GM18951 (cell line): ENCODE data around the gene NCK2.

Experiments
- POLR2A ChIP-seq: IDR thresholded peaks from 4 replicates; pipeline ENCODE4 v1.6.1; 2011; ENCODE audit warnings: mild to moderate bottlenecking; ENCODE audit not compliant: insufficient read length, insufficient read depth; ENCODE audit errors: extremely low read depth
- in situ Hi-C: fragments of 300-500 bp; cut with MboI; formaldehyde crosslinking; loops from one replicate; pipeline ENCODE4 v1.12.0; 2022; ENCODE audit warnings: low sequenced_read_pairs, mixed read lengths, inconsistent platforms; ENCODE audit not compliant: unreplicated experiment

NCK2 gene

DNA sequence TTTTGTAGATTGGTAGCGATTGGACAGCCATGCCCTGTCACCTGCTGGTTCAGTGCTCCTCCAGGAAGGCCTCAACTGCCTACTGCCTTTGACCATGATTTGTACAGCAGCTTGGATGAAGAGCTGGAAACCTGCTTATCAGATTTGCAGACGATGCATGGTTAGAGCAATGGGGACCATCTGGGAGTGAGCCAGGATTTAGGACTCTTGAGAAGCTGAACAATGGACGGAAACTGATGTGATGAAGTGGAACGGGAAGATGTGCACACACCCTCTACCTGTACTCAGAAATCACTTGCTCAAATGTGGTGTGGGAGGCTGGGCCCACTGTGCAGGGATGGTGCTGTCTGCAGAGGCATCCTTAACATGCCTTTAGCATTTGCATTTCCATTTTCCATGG, 57.2 kb downstream of the NCK2 start:
- no peak for TF ChIP-seq POLR2A
- in situ Hi-C loops: no loop called here

DNA sequence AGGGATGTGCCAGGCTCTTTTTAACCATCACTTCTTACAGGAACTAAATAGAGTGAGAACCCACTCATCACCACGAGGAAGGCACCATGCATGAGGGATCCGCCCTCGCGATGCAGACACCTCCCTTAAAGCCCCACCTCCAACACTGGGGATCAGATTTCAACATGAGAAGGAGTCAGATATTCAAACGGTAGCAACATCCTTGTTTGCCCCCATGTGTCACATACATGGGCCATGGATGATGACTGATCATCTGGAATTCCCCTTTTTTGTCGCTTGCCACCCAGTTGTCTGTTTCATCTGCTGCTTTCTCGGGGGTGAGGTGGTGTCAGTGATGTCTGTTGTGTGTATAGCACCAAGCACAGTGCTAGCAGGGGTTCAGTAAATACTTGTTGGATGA, 57.9 kb downstream of the NCK2 start:
- peak; percentile 33 for TF ChIP-seq POLR2A
- in situ Hi-C loops: no loop called here

DNA sequence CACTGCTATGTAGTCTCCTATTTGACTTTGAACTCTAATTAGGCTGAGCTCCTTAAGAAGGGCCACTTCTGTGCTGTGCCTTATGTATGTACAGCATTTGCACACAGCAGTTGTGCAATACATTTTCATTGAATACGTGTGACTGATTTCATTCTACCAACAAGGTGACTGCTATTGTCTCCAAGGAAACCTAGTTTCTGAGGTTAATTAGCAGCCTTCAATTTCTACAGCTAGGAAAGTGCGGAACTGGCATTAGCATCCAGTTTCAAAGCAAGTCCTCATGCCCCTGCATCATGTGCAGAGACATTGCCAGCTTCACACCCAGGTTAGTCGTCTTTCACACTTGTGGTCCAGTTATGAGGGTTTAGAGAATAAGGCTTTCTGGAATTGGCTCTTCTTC, 58.6 kb downstream of the NCK2 start:
- in situ Hi-C loops: no loop called here
- TF ChIP-seq POLR2A: no peak

- in situ Hi-C loops: no loop called here
- no peak for TF ChIP-seq POLR2A
Measured at GRCh38 chr2:105803773-105804172, 59.1 kb downstream of the NCK2 start.

DNA sequence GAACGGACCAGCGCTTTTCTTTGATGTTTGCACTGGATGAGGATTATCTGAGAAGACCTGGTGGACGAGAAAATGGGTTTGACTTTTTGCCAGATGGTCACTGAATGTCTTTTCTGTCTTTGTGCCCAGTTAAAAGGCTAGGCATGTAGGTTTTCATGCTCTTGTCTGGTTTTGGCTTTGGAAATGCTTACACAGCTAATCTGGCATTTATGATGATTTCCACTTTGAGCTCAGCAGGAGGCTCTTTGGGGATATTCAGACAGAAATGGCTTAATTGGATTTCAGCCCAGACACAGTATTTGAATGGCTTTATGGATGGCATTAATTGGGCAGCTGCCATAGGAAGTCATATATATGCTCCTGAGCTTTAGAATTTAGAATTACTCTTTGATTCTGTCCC, 59.6 kb downstream of the NCK2 start:
- in situ Hi-C loops: no loop called here
- no peak for TF ChIP-seq POLR2A

DNA sequence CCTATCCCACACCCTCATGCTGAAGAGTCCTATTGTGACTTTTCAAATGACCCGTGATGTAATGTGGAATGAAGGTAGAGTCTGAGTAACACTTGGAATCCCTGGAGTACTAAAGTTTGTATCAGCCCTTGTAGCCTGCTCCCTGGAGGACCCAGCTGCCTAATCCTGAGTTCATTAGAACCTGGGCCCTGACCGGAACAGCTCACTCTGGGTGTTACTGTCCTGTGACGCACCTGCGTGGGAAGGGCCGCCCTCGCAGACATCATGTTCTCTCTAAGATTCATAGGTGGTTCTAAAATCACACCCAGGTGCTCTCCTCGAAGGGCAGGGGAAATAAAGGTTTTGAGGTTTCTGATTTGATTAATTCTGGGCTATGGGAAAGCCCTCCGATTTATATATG, 62.3 kb downstream of the NCK2 start:
- no peak for TF ChIP-seq POLR2A
- in situ Hi-C loops: no loop called here

DNA sequence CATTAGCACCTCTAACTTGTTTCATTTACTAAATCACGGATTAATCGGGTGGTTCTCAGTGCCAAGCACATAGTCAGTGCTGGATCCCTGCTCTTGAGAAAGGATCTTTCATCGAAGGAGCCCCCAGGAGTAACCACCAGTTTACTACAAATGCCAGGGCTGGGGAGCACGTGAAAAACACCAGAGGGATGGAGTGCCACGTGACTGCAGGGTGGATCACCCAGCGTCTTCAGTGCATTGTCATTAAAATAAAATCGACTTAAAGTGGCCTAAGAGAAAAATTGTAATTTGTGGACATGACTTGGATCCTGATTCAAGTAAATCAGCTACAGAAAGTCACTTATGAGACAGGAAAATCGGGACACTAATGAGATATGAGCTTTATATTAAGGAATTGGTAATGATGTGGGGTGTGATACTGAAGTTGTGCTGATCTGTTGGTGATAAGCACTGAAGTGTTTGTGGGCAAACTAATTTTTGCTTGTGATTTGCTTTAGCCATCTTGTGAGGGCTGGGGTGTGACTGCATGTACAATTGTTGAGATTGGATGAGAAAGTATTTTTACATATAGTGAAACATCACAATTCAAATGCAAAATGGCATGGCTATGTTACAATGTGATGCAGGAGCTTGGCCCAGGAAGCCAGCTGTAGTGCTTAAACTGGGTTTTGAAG, 63.8 kb downstream of the NCK2 start:
- TF ChIP-seq POLR2A: no peak
- in situ Hi-C loops: no loop called here

- in situ Hi-C loops: no loop called here
- no peak for TF ChIP-seq POLR2A
Measured at GRCh38 chr2:105809097-105809473, 64.4 kb downstream of the NCK2 start.

DNA sequence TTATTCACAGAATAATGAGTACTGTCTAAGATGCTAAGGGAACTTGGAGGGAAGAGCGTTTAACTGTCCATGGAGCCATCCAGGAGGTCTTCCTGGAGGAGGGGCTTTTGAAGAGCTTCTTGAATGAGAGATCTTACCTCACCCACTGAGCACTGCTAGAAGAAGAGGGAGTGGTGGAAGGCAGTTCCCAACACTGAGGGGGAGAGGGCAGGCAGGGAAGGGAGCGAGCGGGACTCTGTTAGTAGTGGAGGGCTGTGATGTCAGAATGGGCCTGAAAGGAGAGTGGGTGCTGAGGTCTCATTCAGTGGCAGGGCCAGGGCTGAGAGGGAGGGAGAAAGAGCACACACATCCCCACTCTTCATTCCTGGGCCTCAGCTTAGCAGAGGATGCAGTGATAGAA, 65.0 kb downstream of the NCK2 start:
- in situ Hi-C loops: no loop called here
- TF ChIP-seq POLR2A: no peak

DNA sequence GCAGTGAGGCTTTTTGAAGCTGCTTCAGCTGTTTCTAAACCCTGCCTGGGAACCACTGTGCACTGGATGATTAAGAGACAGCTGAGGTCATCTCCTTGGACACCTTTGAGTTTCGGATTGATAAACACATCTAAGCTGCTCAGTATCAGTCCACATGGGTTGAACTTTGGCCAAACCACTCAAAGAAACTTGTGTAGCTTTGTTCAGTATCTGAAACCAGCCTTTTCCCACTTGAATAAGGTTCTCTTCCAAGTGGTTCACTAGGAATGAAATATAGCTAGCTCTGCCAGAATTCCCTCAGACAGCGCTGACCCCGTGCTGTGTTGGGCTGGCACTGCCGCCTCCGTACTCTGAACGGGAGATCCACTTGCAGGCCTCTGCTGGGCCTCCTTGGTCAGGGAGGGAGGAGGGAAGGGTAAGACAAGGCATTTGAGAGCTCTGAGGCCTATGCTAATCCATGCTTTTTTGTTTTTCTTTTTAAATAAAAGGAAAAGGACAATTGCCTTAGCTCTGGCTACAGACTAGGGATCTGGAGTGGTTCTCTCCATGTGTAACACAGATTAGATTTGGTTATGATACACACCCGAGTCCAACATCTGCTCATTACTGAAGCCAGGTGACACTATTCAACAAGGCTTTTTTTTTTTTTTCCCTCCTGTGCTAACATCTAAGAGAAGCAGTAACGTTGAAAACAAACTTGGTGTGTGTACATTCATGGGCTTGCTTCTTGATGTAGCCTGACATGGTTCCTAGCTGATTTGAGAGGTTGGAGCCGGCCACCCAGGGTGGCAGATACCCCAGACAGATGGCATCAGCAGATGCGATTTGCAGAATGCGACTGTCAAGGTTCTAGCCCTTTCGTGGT, 67.7 kb downstream of the NCK2 start:
- in situ Hi-C loops: no loop called here

GRCh38 chr2:105813045-105813315, 68.3 kb downstream of the NCK2 start:
- in situ Hi-C loops: no loop called here

More for the DNA sequence above, 67.7 kb downstream of the NCK2 start:
- no peak for TF ChIP-seq POLR2A

GRCh38 chr2:105813405-105813804, 68.7 kb downstream of the NCK2 start:
- in situ Hi-C loops: no loop called here
- TF ChIP-seq POLR2A: no peak

More at GRCh38 chr2:105813045-105813315, 68.3 kb downstream of the NCK2 start:
- no peak for TF ChIP-seq POLR2A

GRCh38 chr2:105814291-105814940, 69.7 kb downstream of the NCK2 start:
- TF ChIP-seq POLR2A: no peak
- in situ Hi-C loops: no loop called here

DNA sequence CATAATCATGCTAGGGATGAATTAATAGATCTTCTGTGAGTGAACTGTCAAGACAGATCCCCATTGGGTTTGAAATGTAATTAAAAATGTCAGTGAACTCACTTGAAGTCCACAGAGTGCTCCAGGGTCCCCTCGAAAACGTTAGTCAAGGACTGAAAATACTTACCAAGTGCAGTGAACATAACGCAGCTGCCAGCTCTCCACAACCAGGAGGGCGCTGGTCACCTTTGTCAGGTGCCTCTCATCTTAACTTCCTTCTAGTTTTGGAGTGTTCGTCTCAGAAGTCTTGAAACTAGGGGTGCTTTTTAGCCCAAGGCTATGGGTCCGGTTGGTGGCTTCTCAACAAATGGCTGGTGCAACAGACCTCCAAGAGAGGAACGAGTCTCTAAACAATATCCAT, 70.7 kb downstream of the NCK2 start:
- TF ChIP-seq POLR2A: no peak
- in situ Hi-C loops: no loop called here
